Stimulated activated naive CD8-positive, alpha-beta T cell treated with anti-CD3 and anti-CD28 coated beads, Interleukin-15, Interleukin-2, amounts not matched to agents 100 U/mL and 50 U/mL, for 24 hours (primary cell): ENCODE results near the gene FAM120AOS.
"Not testable (repeated sequence)": the region's sequence is repeated elsewhere in the genome, so short reads cannot be mapped to it uniquely, and the experiment has no call there.

Experiments
- ATAC-seq: fragments of 150-1000 bp; cut with Tn5 transposase; one replicate; pipeline ENCODE4 v1.10.0; 2021
- DNase-seq: peaks from one replicate; pipeline ENCODE4 v3.0.0; 2021

FAM120AOS gene

GRCh38 chr9:93467062-93467416, 13.7 kb upstream of the FAM120AOS start:
- ATAC-seq, result no peak

GRCh38 chr9:93466416-93467061, 13.2 kb upstream of the FAM120AOS start:
- DNase-seq (no peak), ATAC-seq (no peak)

More at GRCh38 chr9:93467062-93467416, 13.7 kb upstream of the FAM120AOS start:
- no peak for DNase-seq

GRCh38 chr9:93465855-93466254, 12.5 kb upstream of the FAM120AOS start:
- ATAC-seq (no peak), DNase-seq (no peak)

GRCh38 chr9:93464876-93465275, 11.5 kb upstream of the FAM120AOS start:
- no peak for DNase-seq
- ATAC-seq, result no peak

GRCh38 chr9:93464395-93464794, 11.0 kb upstream of the FAM120AOS start:
- ATAC-seq (no peak), DNase-seq (no peak)

- ATAC-seq (peak; percentile 75), DNase-seq (no peak)
Observed at GRCh38 chr9:93463638-93464248, 10.4 kb upstream of the FAM120AOS start.

DNA sequence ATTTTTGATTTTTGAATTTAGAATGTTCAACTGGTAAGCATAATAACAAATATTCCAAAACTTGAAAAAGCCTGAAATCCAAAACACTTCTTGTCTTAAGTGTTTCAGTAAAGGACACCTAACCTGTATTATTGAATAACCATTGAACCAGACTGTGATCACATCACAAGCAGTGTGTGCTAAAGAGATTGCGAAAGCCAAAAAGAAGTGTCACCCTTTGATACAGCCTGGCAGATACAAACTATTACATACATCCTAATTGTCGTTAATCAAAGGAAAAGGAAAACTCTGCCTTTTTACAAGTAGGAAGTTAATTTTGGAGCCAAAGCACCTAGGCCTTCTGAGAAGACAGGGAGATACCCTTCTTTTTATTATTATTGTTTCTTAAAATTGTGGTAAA, 8.4 kb upstream of the FAM120AOS start:
- ATAC-seq (no peak), DNase-seq (no peak)

GRCh38 chr9:93461414-93461743, 8.0 kb upstream of the FAM120AOS start:
- DNase-seq (no peak), ATAC-seq (no peak)

DNA sequence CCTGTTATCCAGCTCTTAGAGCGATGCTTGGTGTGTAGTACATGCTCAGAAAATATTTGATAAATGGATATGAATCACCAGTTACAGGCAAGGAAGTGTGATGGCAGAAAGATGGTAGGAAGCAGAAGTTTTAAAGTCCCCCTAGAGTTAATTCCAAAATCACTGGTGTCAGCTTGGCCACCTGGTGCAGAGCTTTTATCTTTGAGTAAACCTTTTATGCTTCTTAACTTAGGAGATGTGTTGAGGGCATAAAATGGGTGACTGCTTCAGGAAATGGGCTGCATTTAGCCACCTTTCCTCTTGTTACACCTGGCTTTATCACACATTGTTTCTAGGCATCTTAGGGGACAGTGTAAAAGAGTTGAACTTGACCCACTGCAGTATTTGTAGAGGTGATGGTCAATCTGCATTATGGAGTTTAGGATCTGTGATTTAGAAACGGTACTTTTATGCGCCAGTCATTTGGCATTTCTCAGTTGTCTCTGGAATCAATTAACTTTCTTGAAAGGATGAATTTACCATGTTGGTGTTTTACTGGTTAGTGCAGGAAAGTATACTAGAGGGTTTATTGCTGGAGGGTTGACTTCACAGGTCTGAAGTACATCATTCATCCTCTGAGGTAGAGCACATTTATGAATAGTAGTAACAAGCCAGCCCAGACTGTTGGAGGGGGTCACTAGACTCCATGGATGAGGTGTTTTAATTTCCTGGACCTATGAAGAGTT, 7.5 kb upstream of the FAM120AOS start:
- DNase-seq (no peak), ATAC-seq (no peak)

- no peak for ATAC-seq
- DNase-seq, result no peak
Observed at GRCh38 chr9:93459432-93459847, 6.1 kb upstream of the FAM120AOS start.

- ATAC-seq (no peak), DNase-seq (no peak)
Observed at GRCh38 chr9:93458712-93459111, 5.3 kb upstream of the FAM120AOS start.

GRCh38 chr9:93457006-93457405, 3.6 kb upstream of the FAM120AOS start:
- ATAC-seq (no peak), DNase-seq (no peak)

DNA sequence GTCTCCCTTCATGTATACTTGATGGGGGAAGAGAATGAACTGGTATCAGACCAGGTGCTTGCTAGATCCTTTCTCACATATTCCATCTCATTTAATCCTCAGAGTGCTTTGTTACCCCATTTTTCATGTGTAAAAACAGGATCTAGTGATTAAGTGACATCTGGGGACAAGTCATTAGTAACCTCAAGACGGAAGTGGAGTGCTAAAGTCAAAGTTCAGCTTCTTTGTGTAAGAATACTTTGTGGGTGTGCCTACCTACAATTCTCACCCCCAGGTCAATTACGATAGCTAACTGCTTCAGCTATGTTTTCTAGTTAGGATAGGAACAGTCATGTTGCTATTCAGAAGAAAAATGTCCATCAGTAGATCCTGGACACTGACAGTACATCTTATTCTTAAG, 3.1 kb upstream of the FAM120AOS start:
- DNase-seq, result no peak
- ATAC-seq, result no peak

DNA sequence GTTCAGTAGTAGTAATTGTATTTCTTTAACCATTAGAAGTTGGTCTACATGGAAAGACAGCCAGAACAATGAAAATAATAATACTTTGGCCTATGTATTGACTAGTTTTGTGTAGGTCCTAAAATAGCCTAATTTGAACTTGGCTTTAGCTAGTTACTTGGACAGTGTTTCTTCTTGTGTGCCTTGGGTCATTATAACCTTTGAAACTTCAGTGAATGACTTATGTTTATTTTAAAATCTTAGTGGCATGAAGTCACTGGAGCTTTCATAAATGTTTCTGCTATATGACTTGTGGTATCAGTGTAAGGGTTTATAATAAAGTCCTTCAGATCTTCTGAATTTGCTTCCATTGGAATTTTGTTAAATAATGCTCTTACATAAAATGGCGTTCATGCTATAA, 2.6 kb upstream of the FAM120AOS start:
- ATAC-seq, result no peak

GRCh38 chr9:93452710-93453046, 703 bp downstream of the FAM120AOS start:
- no peak for ATAC-seq
- DNase-seq, result peak; percentile 37

More for the DNA sequence above, 2.6 kb upstream of the FAM120AOS start:
- DNase-seq, result no peak

- ATAC-seq, result peak; percentile 5
- DNase-seq, result peak; percentile 57
Observed at GRCh38 chr9:93451849-93452709, 1.3 kb downstream of the FAM120AOS start.

- DNase-seq (peak; percentile 76), ATAC-seq (peak; percentile 79)
Observed at GRCh38 chr9:93450945-93451815, 2.2 kb downstream of the FAM120AOS start, which contains the start of gene FAM120A. FAM120A (plus strand) TSS chr9:93451685; CDS start chr9:93451916, 231 bp downstream.

DNA sequence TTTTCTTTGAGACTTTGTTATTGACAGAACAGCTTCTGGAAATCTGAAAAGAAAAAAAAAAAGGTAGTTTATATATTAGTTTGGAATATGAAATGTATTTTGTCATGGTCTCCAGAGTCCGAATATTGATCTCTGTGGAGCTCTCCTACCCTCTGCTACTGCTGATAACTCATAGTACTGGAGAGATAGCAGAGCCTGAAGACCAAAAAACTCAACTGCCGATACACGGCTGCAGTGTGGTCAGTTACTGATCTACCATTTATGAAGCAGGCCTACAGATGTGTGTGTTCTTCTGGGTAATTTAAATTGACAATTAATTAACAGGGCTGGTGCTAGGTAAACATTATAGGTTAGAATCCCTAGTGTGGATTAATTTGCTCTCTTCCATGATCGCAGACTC, 5.7 kb downstream of the FAM120AOS start:
- no peak for ATAC-seq

DNA sequence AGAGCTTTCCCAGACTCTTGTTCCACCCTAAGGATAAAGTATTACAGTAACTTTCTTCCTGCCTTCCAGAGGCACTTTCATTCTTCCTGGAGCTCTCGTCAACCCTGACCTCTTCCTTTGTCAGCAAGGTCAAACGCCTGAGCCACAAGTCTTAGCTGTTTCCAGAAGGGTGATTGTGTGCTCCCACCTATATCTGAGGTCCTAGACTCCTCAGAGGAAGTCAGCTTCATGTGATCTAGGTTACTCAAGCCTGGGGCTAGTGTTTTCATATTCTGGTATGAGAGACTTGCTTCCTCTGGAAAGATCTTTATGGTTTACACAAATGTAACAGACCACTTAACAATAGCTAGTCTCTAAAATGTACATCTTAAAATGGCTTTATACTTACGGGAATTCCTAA, 7.3 kb downstream of the FAM120AOS start:
- no peak for ATAC-seq
- DNase-seq, result no peak

More for the DNA sequence above, 5.7 kb downstream of the FAM120AOS start:
- DNase-seq, result no peak

DNA sequence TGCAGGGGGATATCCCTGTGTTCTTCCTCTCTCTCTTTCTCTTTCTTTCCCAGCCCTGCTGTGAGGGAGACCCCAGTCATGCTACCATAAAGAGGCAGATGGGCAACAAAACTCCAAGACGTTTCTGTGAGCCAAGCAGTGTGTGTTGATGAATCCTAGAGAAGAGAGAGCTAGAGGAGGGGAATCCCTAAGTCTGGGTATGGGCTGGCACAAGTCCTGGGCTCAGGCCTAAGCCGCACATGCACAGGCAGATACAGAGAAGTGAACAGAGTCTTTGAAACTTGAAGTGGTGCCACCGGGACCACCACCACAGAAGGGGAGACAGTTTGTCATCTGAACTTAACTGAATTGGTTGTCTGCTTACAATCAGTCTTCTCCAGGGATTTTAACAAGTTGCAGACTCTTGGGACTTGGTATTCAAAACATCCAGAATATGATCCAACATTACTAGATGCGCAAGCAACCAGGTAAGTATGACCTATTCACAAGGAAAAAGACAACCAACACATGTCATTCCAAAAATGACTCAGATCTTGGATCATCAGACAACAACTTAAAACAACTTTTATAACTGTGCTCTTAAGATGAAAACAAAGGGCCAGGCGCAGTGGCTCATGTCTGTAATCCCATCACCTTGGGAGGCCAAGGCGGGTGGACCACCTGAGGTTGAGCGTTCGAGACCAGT, 12.3 kb downstream of the FAM120AOS start:
- no peak for ATAC-seq
- DNase-seq, result no peak

GRCh38 chr9:93439301-93439700, 14.1 kb downstream of the FAM120AOS start:
- DNase-seq, ATAC-seq: not testable (repeated sequence)
